DMS 273 (cell line): ENCODE measurements around the gene CMTM2.
"Not testable (repeated sequence)": the region's sequence is repeated elsewhere in the genome, so short reads cannot be mapped to it uniquely, and the experiment has no call there.

ENCODE experiments used
- DNase-seq: peaks from one replicate; lab custom pipeline; 2025; ENCODE audit not compliant: unreplicated experiment; lab: John Stamatoyannopoulos, UW

Gene CMTM2

DNA sequence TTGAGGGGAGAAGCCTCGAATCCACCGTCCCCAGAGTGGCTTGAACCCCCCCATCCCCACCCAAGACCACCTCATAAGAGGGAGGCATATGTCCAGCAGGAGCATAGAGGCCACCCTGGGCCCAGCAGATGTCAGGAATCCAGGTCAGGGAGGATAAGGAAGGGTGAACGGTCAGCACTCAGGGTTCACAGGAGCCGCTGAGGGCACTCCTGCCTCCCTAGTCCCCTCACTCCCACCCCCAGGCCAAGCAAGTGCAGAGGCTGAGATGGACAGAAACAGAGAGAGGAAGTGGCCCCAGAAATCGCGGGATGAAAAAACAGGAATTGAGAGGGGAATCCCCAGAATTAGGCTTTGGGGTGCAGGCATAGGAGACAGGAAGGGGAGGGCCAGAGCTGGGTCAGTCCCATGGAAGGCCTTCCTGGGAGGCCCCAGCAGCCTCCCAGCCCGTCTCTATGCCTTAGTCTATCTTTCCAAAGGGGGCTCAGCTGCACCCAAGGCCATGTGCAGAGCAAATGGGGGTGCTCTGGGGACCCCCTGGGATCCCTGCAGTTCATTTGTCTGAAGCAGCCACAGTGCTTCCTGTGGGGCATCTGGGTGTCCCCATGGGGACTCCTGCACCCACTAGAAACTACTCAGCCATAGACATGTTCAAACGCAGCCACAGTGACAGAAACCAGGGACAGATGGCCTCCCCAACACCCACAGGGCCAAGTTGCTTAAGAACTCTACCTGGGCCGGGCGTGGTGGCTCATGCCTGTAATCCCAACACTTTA, 26.9 kb downstream of the CMTM2 start:
- peak; percentile 28 for DNase-seq

DNA sequence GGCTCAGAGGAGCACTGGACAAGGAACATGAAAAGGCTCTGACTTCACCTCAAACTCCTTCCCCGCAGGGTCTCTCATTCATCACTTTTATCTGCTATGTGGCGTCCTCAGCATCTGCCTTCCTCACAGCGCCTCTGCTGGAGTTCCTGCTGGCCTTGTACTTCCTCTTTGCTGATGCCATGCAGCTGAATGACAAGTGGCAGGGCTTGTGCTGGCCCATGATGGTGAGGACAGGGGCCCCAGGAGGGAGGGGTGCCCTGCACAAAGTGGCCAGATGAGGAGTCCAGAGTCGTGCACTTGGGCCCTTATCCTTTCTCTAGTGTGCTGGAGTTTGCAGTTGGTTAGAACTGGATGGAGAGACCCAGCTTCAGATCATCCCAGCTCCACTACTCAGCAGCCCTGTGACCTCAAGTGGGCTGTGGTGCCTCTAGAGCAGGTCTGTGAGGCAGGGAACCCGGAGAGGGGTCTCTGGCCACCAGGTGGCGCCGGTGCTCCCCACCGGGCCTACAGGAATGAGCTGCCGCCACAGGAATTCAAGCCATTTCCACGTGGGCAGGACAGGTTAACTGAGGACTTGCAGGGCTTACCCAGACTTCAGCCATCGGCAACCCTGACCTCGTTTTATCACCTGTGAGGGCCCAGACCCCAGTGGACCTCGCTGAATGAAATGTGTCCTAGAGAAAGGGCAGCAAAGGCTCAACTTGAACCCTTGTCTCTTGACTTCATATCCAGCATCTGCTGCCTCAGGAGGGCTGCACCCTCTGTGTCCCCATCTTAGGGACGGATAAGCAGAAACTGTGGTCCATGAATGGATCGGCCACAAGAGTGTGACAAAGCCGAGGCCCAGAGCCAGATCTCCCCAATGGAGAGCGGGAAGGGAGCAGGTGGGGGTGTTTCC, 29.2 kb downstream of the CMTM2 start:
- peak; percentile 94 for DNase-seq

DNA sequence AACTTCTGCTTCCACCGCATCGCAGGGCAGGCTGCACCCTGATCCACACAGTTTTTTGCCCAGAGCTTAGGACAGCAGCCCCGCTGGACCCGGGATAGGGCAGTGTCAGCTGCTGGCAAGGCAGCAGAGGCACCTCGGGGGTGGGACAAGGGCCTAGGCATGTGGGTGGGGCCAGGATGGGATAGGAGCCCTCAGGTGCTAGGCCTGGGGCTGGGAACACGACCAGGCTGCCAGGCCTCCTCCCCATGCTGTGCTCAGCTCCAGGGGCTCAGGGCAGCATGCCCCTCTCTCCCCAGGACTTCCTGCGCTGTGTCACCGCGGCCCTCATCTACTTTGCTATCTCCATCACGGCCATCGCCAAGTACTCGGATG, 29.9 kb downstream of the CMTM2 start:
- DNase-seq: no peak

DNA sequence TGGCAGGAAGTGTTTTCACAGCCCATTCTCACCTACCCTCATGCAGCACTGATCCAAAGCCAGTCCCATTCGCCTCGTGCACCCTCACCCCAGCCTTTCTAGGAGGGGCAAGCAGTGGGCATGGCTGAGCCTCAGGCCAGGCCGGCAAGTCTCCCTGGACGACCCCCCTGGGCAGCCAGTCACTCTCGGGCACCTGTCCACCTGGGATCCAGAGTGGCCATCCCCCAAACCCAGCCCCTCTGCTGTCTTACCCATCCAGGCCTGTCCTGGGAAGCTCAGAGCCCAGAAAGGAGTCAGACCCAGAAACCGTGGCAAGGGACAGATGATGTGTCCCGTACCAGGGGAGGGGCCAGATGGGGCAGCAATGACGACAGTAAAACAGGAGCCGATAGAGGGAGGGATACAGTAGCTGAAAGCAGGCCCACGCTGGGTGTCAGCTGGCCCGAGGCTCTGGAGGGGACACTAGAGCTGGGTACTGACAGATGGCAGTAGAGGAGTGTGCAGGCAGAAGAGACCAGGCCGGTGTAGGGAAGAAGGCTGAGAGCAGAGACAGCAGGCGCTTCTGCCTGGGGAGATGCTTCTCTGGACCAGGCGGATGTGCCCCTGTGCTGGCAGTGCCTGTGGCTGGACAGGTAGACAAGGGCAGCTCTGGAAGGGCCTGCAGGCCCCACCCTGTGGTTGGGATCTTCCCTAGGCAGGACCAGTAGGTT, 31.0 kb downstream of the CMTM2 start:
- peak; percentile 91 for DNase-seq

DNA sequence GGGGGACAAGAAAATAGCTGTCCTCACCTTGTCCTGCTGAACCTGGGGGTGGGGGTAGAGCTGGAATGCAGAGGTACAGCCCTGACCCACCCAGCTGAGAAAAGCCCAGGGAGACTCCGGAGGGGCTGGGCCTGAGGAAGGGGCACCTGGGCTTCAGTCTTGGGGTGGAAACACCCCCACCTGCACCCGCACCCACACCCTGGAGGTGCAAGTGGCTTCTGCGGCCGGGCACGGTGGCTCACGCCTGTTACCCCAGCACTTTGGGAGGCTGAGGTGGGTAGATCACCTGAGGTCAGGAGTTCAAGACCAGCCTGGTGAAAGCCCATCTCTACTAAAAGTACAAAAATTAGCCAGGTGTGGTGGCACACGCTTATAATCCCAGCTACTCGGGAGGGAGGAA, 32.6 kb downstream of the CMTM2 start:
- not testable (repeated sequence) for DNase-seq

DNA sequence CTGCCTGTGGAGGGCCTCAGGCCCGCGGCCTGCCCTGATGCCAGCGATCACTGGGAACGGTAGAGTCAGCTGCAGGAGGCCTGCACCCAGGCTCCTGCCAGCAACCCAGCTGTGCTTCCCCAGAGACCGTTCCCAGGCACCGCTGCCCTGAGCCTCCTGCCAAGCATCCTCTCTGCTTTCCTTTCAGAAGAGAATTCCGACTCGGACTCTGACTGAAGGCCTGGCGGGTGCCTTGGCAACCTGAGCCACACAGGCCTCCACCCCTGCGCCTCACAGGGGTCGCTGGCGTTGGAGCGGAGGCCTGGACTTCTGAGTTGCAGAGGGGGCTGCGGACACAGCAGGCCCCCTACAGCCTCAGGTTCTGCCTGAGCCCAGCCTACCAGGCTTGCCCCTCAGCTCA, 33.2 kb downstream of the CMTM2 start:
- DNase-seq: no peak

DNA sequence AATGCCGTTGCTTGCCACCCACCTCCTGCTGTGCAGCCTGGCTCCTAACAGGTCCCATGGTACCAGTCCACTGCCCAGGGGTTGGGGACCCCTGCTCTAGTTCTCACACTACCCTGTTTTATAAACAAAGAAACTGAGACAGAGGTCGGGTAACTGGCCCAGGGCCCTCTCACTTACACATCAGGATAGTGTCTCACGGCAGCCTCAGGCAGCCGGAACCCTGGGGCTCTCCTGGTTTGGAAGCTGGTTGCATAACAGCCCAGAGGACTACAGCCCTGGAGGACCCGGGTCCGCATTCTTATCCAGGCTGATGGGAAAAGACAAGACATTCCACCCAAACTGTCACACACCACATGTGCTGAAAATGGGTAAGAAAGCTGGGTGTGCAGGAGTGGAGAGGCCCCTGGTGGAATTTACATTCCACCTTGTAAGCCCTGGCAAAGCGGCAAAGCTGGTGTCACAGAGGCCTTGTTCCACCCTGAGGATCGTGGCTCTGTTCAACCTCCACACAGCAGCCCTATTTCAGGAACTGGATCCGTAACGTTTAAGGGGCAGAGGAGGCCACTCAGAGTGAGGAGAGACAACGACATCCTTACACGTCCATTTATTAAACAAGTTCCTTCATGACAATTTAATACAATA, 35.0 kb downstream of the CMTM2 start:
- DNase-seq: no peak

DNA sequence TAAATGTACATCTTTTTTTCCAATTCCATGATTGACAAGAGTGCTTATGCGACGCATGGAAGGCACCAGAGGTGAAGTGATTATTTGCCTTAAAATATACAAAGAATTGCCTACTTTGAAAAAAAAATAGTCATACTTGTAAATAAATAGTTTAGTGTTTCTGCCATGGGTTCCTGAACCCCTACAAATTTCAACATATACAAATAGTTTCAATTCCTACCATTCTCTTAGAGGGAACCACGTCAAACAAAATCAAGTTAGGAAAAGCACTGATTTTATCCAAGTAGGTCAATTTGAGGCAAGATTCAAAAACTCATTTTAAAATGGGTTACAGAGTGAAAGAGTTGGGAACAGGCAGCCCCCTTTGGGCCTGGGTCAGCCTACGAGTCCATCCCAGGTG, 36.9 kb downstream of the CMTM2 start:
- DNase-seq: no peak

DNA sequence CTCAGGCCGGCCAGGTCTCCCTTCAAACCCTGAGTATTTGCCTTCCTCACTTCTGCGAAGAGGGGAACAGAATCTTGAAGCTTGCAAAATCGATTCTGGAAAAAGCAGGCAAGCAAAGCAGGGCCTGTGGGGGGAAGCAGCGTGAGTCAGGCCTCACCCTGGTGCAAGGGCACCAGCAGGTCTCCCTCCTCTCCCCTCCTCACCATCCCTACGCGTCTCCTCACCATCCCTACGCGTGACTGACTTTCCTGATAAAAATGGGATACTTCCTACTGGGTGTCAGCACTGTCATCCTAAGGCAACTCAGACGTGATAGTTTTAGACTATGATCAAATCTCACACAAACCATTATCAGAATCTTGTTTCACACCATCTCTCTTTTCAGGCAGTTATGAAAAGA, 37.3 kb downstream of the CMTM2 start:
- DNase-seq: no peak

DNA sequence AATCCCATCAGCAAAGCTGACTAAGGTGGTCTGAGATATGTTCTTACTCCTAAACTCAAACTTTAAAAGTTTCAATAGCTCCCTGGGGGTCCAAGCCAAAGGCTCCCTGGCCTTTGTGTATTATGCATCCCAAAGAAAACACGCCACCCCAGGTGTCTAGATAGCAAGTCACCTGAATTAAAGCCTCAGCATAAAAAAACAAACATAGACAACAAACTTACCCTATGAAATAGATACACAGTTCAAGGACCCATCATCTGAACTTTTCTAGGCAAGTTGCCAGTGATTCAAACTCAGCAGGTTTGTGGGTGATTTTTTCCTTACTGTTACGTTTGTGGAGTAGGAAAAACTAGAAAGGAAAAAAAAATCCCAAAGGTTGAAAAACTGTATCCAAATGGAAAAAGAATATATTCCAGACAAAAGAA, 37.8 kb downstream of the CMTM2 start:
- no peak for DNase-seq

DNA sequence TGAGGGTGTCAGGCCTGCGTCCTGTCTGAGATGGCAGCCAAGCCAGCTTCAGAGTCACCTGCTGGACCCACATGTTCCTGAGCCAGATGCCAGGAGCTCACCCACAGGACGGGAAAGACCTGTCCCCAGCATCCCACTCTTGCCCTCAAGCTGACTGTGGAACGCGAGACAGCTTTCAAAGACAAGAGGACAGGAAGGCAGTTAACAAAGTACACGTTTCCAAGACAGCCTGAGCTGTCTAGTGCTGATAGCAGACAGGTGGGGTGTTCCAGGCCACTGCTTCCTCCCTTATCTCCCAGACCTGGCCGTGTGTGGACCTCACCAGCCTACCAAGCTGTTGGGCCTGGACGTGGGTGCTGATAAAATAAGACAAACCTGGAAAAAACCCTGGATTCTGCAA, 38.5 kb downstream of the CMTM2 start:
- no peak for DNase-seq

DNA sequence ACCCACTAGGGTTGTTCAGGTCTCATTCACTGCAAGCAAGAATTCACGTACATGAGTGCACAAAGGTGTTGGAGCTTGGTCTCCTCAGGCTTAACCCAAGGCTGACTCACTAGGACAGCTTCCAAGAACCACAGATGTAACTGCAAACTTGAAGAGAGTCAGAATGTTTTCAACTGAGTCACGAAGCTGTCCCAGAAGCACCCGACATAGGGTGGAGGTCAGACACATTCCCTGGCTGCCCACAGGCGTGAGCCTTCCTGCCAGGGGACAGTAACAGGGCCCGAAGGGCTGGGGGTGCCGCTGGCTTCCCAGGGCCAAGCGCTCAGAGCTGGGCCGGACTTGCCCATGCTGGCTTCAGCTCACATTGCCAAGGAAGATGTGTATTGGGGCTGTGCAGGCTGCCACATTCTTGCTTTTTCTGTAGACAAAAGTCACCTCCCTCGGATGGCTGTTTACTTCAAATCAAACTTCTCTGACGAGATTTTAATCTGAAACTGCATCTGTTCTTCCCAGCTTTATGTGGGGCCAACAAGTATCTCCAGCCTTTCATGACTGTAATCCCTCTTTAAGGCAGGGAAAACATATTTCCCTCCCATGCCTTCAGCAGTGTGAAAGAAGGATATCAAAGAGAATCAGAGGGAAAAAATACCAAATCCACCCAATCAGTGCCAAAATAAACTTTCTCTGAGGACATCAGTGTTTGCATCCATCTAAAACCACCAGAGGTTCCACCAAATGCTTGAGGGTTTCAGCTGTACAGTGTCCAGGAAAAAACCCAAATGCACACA, 39.5 kb downstream of the CMTM2 start:
- DNase-seq: no peak

DNA sequence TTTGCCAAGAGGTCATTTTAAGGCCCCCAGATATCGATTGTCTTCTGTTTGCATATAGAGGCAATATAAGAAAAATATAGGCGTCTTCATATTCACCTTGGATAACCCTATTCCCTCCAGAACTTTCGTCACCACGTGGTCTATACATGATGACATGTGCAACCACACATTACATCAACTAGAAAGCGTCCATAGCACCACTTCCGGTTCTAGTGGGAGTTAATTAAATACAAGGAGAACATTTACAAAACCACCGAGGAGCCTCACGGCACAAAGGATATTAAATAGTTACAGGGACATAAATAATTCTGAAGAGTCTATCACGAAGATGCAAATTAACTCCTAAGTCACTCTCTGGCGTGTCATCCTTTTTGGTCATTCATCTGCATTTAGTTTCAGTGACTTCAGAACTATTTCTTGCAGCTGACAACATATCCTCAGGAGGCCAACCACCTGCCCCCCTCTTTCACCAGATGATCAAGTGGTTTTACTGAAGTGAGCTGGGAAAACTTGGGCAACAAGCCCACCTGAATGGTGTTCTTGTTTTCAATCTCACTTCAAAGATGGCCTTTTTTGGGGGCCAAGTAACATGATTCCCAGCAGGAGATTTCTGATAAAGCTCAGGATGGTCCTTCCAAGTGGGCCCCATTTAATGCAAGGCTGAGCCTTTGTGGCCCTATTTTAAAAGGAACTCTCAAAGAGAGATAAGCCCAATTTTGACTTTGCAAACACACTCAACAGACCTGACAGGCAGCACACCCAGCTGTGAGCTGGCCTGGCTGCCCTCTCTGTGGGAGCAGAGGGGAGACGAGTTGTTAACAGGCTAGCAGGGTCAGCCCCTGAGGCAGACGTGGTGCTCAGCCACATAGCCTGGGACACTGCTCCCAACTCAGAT, 40.5 kb downstream of the CMTM2 start:
- DNase-seq: peak; percentile 53

DNA sequence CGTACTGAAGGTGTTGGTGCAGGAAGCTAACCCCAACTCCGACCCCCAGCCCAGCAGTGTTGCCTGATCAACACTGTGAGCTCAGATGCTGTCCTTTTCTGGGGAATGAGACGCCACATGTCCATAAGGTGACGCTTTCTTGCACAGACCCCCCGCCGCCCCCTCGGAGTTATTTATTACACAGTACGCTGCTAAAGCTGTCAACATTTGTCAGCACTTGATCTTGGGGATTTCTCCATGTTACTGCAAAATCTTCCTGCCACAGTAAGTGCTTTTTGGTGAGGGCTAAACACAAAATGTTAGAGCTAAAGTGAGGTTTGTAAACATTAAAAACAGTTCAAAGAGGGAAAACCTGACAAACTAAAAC, 41.1 kb downstream of the CMTM2 start:
- DNase-seq: no peak

DNA sequence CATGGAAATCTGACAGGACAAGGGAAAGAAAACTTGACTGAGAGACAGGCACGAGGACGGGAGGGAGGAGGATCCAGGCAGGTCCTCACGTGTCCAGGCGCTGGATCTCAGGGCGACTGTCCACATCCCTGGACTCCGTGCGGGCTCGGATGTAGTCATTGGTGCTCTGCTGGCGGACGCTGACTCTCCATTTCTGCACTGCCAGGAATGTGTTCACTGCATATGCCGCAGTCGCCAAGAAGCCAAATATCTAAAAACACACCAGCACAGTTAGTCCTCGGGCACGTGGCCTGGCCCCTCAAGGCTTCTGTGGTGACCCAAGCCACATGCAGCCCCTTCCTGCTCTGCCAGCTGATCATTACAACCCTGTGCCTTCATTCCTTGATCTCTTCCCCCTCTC, 42.7 kb downstream of the CMTM2 start:
- no peak for DNase-seq

DNA sequence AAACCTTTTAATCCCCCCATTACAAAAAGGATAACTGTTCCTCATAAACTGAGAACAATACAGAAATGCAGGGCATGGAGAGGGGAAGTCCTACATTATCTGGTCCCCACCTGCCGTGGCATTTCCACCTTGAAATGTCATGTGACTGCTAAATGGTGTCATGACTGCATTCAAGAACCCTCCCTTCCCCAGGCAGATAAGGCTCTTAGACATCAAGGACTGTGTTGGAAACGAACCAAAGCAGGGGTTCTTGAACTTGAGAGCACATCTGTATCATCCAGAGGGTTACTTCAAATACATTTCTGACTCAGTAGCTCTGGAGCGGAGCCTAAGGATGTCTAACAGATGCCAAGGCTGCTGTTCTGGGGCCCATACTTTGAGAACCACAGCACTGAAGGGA, 43.6 kb downstream of the CMTM2 start:
- DNase-seq: no peak

DNA sequence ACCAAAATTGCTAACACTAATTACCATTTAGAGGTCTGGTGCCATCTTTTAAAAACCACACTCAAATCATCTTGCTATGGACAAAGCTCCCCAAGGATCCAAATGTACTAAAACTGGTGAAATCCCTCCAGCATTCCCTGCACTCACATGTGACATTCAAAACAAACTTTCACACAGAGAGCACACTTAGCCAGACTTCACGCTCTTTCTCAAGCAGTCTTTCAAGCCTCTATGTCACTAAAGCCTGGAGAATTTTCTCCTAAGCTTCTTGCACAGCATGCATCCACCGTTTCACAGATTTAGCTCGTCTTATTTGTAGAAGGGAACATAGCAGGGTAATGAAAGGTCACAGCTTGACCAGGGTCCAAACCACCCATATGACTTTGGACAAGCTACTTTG, 44.5 kb downstream of the CMTM2 start:
- DNase-seq: no peak

DNA sequence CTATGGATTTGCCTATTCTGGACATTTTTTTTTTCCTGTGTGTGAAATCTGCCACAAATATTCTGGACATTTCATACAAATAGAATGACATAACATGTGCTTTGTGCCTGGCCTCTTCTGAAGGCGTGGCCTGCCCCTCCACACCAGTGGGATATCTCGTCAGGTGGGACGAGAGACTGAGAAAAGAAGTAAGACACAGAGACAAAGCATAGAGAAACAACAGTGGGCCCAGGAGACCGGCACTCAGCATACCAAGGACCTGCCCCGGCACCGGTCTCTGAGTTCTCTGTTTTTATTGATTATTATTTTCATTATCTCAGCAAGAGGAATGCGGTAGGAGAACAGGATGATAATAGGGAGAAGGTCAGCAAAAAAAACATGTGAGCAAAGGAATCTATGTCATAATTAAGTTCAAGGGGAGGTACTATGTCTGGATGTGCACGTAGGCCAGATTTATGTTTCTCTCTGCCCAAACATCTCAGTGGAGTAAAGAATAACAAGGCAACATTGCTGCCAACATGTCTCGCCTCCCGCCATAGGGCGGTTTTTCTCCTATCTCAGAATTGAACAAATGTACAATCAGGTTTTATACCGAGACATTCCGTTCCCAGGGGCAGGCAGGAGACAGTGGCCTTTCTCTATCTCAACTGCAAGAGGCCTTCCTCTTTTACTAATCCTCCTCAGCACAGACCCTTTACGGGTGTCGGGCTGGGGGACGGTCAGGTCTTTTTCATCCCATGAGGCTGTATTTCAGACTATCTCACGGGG, 48.5 kb downstream of the CMTM2 start:
- not testable (repeated sequence) for DNase-seq

DNA sequence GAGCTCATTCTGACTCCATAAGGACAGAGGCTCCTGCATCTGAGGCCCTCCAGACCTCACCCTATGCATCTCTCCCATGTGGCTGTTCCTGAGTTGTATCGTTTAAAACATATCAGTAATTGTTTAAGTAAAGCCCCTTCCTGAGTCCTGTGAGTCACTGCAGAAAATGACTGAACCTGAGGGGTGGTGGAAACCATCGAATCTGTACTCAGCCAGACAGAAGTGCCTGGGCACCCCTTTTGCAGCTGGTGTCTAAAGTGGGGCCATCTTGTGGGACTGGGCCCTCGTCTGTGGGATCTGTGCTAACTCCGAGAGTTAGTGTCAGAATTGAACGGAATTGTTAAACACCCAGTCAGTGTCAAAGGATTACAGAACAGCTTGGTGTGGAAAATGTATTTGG, 50.6 kb downstream of the CMTM2 start:
- DNase-seq: no peak
